Vein endothelial cell (primary cell): ENCODE measurements around the gene SPRR2F. TPM values are rescaled to one million over a fixed set of nuclear protein-coding genes. Genes with fewer than 3 reads are reported as not detected.

Experiments used
- small RNA-seq: library from RNA; depleted of rRNA; stranded (forward); fragments of <200 nt; gene quantifications from one replicate; pipeline ENCODE3, GENCODE V24; 2012
- total RNA-seq: library from RNA; depleted of rRNA; stranded (reverse); fragments of >200 nt; gene quantifications from 2 replicates; pipeline ENCODE4 v1.2.3, GENCODE V29; 2012

Gene SPRR2F
- not detected in 2 replicates for total RNA-seq

GRCh38 chr1:153113416-153113815 is at the start of gene SPRR2F:
SPRR2F (minus strand) TSS chr1:153113516; CDS start chr1:153112733, 783 bp downstream.

GRCh38 chr1:153150846-153151245 is 37.5 kb upstream of the SPRR2F start, which contains the start of gene SPRR2G:
SPRR2G (minus strand) TSS chr1:153150890; CDS start chr1:153150110, 780 bp downstream.

GRCh38 chr1:153094426-153094825 is 18.9 kb downstream of the SPRR2F start, which contains the start of gene SPRR2E:
SPRR2E (minus strand) TSS chr1:153094526; CDS start chr1:153093751, 775 bp downstream.

GRCh38 chr1:153071511-153071910 is 41.8 kb downstream of the SPRR2F start, which contains the start of gene SPRR2B:
SPRR2B (minus strand) TSS chr1:153071611; CDS start chr1:153070839, 772 bp downstream.

Small RNAs within 50 kb of the gene (small RNA-seq; reads per million reads assigned to genes)
- not detected for gene SPRR2C

Other genes starting within 250 kb of the SPRR2F start
- not detected in 2 replicates for gene SMCP, start 235.2 kb downstream of the SPRR2F start, total RNA-seq
- not detected in 2 replicates for gene IVL, start 205.0 kb downstream of the SPRR2F start, total RNA-seq
- gene SPRR5, start 166.3 kb downstream of the SPRR2F start, total RNA-seq = not detected in 2 replicates
- gene SPRR4, start 142.9 kb downstream of the SPRR2F start, total RNA-seq = not detected in 2 replicates
- not detected in 2 replicates for gene SPRR1A, start 129.4 kb downstream of the SPRR2F start, total RNA-seq
- gene SPRR3, start 111.8 kb downstream of the SPRR2F start, total RNA-seq = not detected in 2 replicates
- not detected in 2 replicates for gene SPRR1B, start 82.3 kb downstream of the SPRR2F start, total RNA-seq
- gene SPRR2D, start 72.4 kb downstream of the SPRR2F start, total RNA-seq = not detected in 2 replicates
- not detected in 2 replicates for gene SPRR2A, start 56.0 kb downstream of the SPRR2F start, total RNA-seq
- not detected in 2 replicates for gene SPRR2B, start 41.9 kb downstream of the SPRR2F start, total RNA-seq
- not detected in 2 replicates for gene SPRR2E, start 19.0 kb downstream of the SPRR2F start, total RNA-seq
- gene SPRR2G, start 37.4 kb upstream of the SPRR2F start, total RNA-seq = not detected in 2 replicates
- gene LELP1, start 89.9 kb upstream of the SPRR2F start, total RNA-seq = not detected in 2 replicates
- not detected in 2 replicates for gene PRR9, start 104.1 kb upstream of the SPRR2F start, total RNA-seq
- gene LORICRIN, start 146.2 kb upstream of the SPRR2F start, total RNA-seq = not detected in 2 replicates
- not detected in 2 replicates for gene PGLYRP3, start 199.4 kb upstream of the SPRR2F start, total RNA-seq
- not detected in 2 replicates for gene PGLYRP4, start 235.3 kb upstream of the SPRR2F start, total RNA-seq
- not detected in 2 replicates for gene S100A9, start 244.3 kb upstream of the SPRR2F start, total RNA-seq